Measurements from ENCODE around the gene TMEM225. TPM values are rescaled to one million over a fixed set of nuclear protein-coding genes. Genes with fewer than 3 reads are reported as not detected.

Gene TMEM225
- total RNA-seq, 6 donors from 2014 or later, result not detected

Other genes starting within 250 kb of the TMEM225 start
- gene SCN3B, start 231.0 kb downstream of the TMEM225 start, total RNA-seq, result 1 to 10 TPM in 3 of 6 donors, under 1 TPM in 1, not detected in 2; 0.46 to 2.7 (median 1.4) TPM
- 10 to 100 TPM in 2 of 6 donors, 1 to 10 TPM in 3, under 1 TPM in 1; 1.00 to 11.4 (median 8.8) TPM for gene ZNF202, start 144.0 kb downstream of the TMEM225 start, total RNA-seq
- gene OR6X1, start 131.2 kb downstream of the TMEM225 start, total RNA-seq, result not detected
- gene OR6M1, start 79.3 kb downstream of the TMEM225 start, total RNA-seq, result not detected
- gene OR8D4, start 16.5 kb upstream of the TMEM225 start, total RNA-seq, result not detected
- gene OR4D5, start 53.9 kb upstream of the TMEM225 start, total RNA-seq, result not detected
- not detected for gene OR6T1, start 58.2 kb upstream of the TMEM225 start, total RNA-seq
- not detected for gene OR10S1, start 92.1 kb upstream of the TMEM225 start, total RNA-seq
- gene OR10G6, start 109.5 kb upstream of the TMEM225 start, total RNA-seq, result not detected
- not detected for gene OR10G4, start 127.3 kb upstream of the TMEM225 start, total RNA-seq
- gene OR10G9, start 137.3 kb upstream of the TMEM225 start, total RNA-seq, result not detected
- gene OR10G8, start 141.1 kb upstream of the TMEM225 start, total RNA-seq, result not detected
- not detected for gene OR10G7, start 155.7 kb upstream of the TMEM225 start, total RNA-seq
- 10 to 100 TPM; 16.4 to 39.0 (median 32.9) TPM for gene VWA5A, start 229.8 kb upstream of the TMEM225 start, total RNA-seq

All from upper lobe of left lung (tissue), 6 donors.